Stomach (tissue), 4 donors: ENCODE data around the gene NDFIP1.

ENCODE experiments used
- EP300 ChIP-seq: sonication (generic); formaldehyde crosslinking; IDR thresholded peaks from one replicate; pipeline ENCODE4 v1.6.1; 2017; ENCODE audit warnings: antibody characterized with exemption
- POLR2A ChIP-seq, 4 donors: fragments of 450-650 bp; IDR thresholded peaks; one replicate each; pipeline ENCODE4 v1.6.1; 2016; ENCODE audit warnings: antibody characterized with exemption in 4 of 4, control low read depth in 2 of 4, mild to moderate bottlenecking in 1 of 4, moderate library complexity in 1 of 4
- POLR2AphosphoS5 ChIP-seq, 3 donors: sonication (generic); formaldehyde crosslinking; IDR thresholded peaks; one replicate each; pipeline ENCODE4 v1.6.1; 2016; ENCODE audit warnings: antibody characterized with exemption in 3 of 3
- TF ChIP-seq, protein P1 (sequence below), 7 experiments: fragments of 450-650 bp in 4 of 7; fragments of 200-600 bp in 3 of 7; sonication (generic) in 3 of 7; IDR thresholded peaks; one replicate each; pipeline ENCODE4 v1.5.1; 2016 to 2019; ENCODE audit warnings: antibody characterized with exemption in 7 of 7, control low read depth in 2 of 7, mild to moderate bottlenecking in 1 of 7

DNA sequence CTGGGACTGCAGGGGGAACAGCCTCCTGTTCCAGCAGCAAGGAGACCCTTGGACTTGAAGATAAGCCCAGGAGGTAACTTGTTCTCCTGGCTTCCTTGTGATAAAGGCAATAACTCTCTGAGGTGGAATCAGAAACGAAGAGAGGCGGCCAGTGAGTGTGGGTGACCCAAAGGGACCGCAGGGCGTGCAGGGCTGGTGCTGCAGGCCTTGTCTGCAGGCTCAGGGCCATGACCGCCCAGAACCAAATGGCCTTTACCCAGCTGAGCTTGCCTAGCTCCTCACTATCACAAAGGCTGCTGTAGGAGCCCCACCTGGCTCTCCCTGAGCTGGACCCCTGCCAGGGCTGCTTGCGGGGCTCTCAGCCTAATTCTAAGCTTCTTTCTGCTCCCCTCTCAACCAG is 72.5 kb downstream of the NDFIP1 start:
- TF ChIP-seq, protein P1, sequence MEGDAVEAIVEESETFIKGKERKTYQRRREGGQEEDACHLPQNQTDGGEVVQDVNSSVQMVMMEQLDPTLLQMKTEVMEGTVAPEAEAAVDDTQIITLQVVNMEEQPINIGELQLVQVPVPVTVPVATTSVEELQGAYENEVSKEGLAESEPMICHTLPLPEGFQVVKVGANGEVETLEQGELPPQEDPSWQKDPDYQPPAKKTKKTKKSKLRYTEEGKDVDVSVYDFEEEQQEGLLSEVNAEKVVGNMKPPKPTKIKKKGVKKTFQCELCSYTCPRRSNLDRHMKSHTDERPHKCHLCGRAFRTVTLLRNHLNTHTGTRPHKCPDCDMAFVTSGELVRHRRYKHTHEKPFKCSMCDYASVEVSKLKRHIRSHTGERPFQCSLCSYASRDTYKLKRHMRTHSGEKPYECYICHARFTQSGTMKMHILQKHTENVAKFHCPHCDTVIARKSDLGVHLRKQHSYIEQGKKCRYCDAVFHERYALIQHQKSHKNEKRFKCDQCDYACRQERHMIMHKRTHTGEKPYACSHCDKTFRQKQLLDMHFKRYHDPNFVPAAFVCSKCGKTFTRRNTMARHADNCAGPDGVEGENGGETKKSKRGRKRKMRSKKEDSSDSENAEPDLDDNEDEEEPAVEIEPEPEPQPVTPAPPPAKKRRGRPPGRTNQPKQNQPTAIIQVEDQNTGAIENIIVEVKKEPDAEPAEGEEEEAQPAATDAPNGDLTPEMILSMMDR (IDR thresholded peaks at IDR 0.05), result no peak
- TF ChIP-seq EP300 (no peak), POLR2A (IDR thresholded peaks at IDR 0.05) (no peak), POLR2AphosphoS5 (IDR thresholded peaks at IDR 0.05) (no peak)
